Stimulated activated CD4-positive, alpha-beta T cell treated with anti-CD3 and anti-CD28 coated beads, Interleukin-12 subunit alpha, Interleukin-12 subunit beta, amount 100 ng/mL, for 24 hours (primary cell): Measurements from ENCODE around the gene ANKRD31.
A peak's percentile ranks its signal among the peaks of the same experiment; 100 is the strongest.
"Not testable (repeated sequence)": the region's sequence is repeated elsewhere in the genome, so short reads cannot be mapped to it uniquely, and the experiment has no call there.

Experiments used
- DNase-seq, 2 experiments: peaks; one replicate each; pipeline ENCODE4 v3.0.0-alpha.2; 2020; ENCODE audit warnings: low read depth in 2 of 2

Gene ANKRD31

GRCh38 chr5:75236322-75237316 is at the start of gene ANKRD31:
TSS of gene ANKRD31 (minus strand) at chr5:75236878. CDS start at chr5:75236686, 192 bp downstream.
- peak; percentile 76 to 78 for DNase-seq

- DNase-seq: no peak
Measured at GRCh38 chr5:75286211-75286773, 49.6 kb upstream of the ANKRD31 start.

GRCh38 chr5:75282581-75282980 is 45.9 kb upstream of the ANKRD31 start:
- DNase-seq: no peak

GRCh38 chr5:75281716-75282465 is 45.2 kb upstream of the ANKRD31 start:
- DNase-seq: no peak

GRCh38 chr5:75279321-75279720 is 42.6 kb upstream of the ANKRD31 start:
- no peak for DNase-seq

- no peak for DNase-seq
Measured at GRCh38 chr5:75277463-75277862, 40.8 kb upstream of the ANKRD31 start.

GRCh38 chr5:75275756-75276155 is 39.1 kb upstream of the ANKRD31 start:
- no peak for DNase-seq

- DNase-seq: no peak
Measured at GRCh38 chr5:75275147-75275546, 38.5 kb upstream of the ANKRD31 start.

GRCh38 chr5:75274486-75274885 is 37.8 kb upstream of the ANKRD31 start:
- no peak for DNase-seq

- DNase-seq: not testable (repeated sequence)
Measured at GRCh38 chr5:75270605-75271004, 33.9 kb upstream of the ANKRD31 start.

- DNase-seq: no peak
Measured at GRCh38 chr5:75265731-75266130, 29.1 kb upstream of the ANKRD31 start.

GRCh38 chr5:75262271-75262670 is 25.6 kb upstream of the ANKRD31 start:
- DNase-seq: no peak

GRCh38 chr5:75260708-75261107 is 24.0 kb upstream of the ANKRD31 start:
- no peak for DNase-seq

- not testable (repeated sequence) for DNase-seq
Measured at GRCh38 chr5:75250452-75250851, 13.8 kb upstream of the ANKRD31 start.

- DNase-seq: no peak
Measured at GRCh38 chr5:75245023-75245422, 8.3 kb upstream of the ANKRD31 start.

- DNase-seq: no peak
Measured at GRCh38 chr5:75243510-75243909, 6.8 kb upstream of the ANKRD31 start.

GRCh38 chr5:75243100-75243499 is 6.4 kb upstream of the ANKRD31 start:
- DNase-seq: no peak

GRCh38 chr5:75242067-75242466 is 5.4 kb upstream of the ANKRD31 start:
- no peak for DNase-seq

- DNase-seq: no peak
Measured at GRCh38 chr5:75239681-75240080, 3.0 kb upstream of the ANKRD31 start.

- DNase-seq: no peak
Measured at GRCh38 chr5:75235711-75236110, 967 bp downstream of the ANKRD31 start.

GRCh38 chr5:75234251-75234650 is 2.4 kb downstream of the ANKRD31 start:
- no peak for DNase-seq

- no peak for DNase-seq
Measured at GRCh38 chr5:75226916-75227315, 9.8 kb downstream of the ANKRD31 start.
